C4-2B (cell line): ENCODE measurements around the gene KLRD1.
"Not testable (repeated sequence)": the region's sequence is repeated elsewhere in the genome, so short reads cannot be mapped to it uniquely, and the experiment has no call there.

Experiments used
- H3K27ac ChIP-seq: fragments of 450-650 bp; 2 replicates; pipeline ENCODE4 v1.5.1; 2017
- CTCF ChIP-seq: fragments of 450-650 bp; conservative IDR thresholded peaks from 2 replicates; pipeline ENCODE4 v1.5.1; 2017; ENCODE audit warnings: mild to moderate bottlenecking
- ZFX ChIP-seq: fragments of 450-650 bp; IDR thresholded peaks from 2 replicates; pipeline ENCODE4 v1.6.1; 2017

Gene KLRD1

GRCh38 chr12:10339053-10339840 is 31.6 kb downstream of the KLRD1 start:
- H3K27ac ChIP-seq: no peak overlapping the region
- TF ChIP-seq ZFX: no peak
- TF ChIP-seq CTCF: no peak

DNA sequence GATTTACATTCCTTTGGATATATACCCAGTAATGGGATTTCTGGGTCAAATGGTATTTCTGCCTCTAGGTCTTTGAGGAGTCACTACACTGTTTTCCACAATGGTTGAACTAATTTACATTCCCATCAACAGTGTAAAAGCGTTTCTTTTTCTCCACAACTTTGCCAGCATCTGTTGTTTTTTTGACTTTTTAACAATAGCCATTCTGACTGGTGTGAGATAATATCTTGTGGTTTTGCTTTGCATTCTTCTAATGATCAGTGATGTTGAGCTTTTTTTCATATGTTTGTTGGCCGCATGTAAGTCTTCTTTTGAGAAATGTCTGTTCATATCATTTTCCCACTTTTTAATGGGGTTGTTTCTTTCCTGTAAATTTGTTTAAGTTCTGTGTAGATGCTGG is 33.3 kb downstream of the KLRD1 start:
- H3K27ac ChIP-seq: not testable (repeated sequence)

DNA sequence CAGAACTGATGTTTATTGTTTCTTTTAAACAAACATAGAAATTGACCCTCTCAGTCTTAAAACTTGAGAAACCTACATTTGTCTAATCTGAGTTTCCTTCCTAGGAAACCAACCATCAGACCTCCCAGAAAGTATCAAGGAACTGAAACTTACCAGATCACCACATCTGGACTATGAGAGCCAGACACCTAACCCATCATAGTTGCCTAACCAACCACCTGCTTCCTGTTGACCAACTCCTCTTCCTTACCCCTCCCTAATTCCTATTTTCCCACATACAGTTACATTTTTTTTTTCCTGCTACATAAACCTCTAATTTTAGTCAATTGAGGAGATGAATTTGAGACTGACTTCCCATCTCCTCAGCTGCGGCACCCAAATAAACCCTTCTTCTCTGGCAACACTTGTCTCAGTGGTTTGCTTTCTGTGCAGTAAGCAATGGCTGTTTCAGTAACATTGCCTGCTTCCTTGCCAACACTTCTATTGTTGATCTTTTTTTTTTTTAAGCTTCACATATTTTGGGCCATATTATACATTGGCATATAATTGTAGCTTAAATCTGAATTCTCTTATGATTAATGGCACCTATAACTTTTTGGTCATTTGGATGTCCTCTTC is 34.3 kb downstream of the KLRD1 start:
- no peak overlapping the region for H3K27ac ChIP-seq
- TF ChIP-seq CTCF (no peak), ZFX (no peak)

GRCh38 chr12:10351457-10351856 is 43.8 kb downstream of the KLRD1 start:
- not testable (repeated sequence) for H3K27ac ChIP-seq

DNA sequence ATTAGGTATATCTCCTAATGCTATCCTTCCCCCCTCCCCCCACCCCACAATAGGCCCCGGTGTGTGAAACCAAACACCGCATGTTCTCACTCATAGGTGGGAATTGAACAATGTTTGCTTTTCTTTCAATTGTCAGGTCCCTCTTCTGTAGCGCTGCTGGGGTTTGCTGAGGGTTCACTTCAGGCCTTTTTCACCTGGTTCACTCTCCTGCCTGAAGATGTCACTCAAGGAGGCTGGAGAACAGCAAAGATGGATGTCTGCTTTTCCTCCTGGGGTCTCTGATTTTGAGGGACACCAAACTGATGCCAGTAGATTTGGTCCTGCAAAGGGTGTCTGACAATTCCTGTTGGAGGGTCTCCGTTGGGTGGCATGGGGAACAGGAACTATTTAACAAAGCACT is 46.4 kb downstream of the KLRD1 start:
- H3K27ac ChIP-seq: no peak overlapping the region
- no peak for TF ChIP-seq CTCF
- no peak for TF ChIP-seq ZFX

DNA sequence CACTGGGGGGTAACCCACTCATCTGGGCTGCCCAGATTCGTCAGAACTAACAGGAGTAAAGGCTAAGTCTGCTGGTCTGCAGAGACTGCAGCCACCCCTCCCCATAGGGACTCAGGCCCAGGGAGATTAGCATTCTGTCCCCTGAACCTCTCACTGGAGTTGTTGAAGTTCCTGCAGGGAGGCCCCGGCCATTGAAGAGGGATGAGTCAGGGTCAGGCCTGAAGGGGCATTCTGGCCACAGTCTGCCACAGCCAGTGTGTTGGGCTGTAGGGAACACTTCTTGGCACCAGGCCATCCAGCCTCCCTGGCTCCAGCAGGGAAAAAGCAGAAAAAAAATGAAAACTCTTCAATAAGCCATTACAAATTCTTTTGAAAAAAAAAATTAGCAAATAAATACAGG is 46.8 kb downstream of the KLRD1 start:
- no peak overlapping the region for H3K27ac ChIP-seq
- TF ChIP-seq ZFX (no peak), CTCF (no peak)

GRCh38 chr12:10358131-10358530 is 50.5 kb downstream of the KLRD1 start:
- no peak overlapping the region for H3K27ac ChIP-seq
- no peak for TF ChIP-seq CTCF
- TF ChIP-seq ZFX: no peak

DNA sequence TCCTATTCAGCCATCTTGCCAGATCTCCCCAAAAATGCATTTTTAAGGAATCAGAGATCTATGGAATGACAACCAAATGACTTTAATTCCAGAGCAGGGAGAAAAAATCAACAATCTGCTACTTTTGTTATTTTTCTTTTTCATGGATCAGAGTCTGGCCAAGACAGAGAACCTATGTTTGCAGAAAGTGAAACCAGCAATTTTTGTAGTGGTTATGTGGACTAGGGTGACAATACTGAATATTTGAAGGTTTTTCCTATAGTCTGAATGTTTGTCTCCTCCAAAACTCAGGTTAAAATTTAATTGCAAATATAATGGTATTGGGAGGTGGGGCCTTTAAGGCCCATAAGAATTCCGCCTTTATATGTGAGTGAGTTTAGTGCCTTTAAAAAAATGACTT is 51.3 kb downstream of the KLRD1 start:
- TF ChIP-seq ZFX: no peak

DNA sequence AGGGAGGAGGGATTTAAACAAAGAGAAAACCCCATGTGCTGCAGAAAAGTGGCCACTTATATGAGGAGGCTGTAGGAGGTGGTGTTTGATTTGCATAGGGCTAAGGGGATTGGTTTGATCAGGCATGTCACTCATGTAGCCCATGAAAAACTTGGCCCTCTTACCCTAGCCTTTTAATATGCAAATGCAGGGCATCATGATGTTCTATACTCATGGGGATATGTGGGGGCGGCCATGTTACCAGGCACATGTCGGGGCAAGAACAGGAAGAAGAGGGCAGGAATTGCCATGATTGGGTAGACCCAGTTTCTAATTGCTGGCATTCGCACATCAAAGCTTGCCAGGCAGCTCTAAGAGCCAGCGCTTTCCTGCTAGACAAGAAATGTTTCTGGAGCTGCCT is 53.4 kb downstream of the KLRD1 start:
- H3K27ac ChIP-seq: peak overlapping the region; percentile 74
- TF ChIP-seq ZFX: no peak
- TF ChIP-seq CTCF: no peak

More for the DNA sequence above, 51.3 kb downstream of the KLRD1 start:
- H3K27ac ChIP-seq: no peak overlapping the region
